SK-N-SH (cell line): ENCODE measurements around the gene CAVIN1. TPM values are rescaled to one million over a fixed set of nuclear protein-coding genes. Genes with fewer than 3 reads are reported as not detected.

Experiments used
- CTCF ChIA-PET: fragments of 300-600, 350-600 bp; formaldehyde crosslinking; extraction: SDS; loops from one replicate; lab custom pipeline; 2021; lab: Yijun Ruan, JAX
- POLR2A ChIA-PET: fragments of 350-600 bp; sonication (Branson Sonifier 250); formaldehyde crosslinking; extraction: SDS; loops from one replicate; lab custom pipeline; 2020; ENCODE audit warnings: antibody characterized with exemption, inconsistent platforms; lab: Yijun Ruan, JAX
- DNase-seq: peaks from one replicate; pipeline ENCODE4 v3.0.0; 2012
- H2AFZ ChIP-seq: fragments of 200-600 bp; sonication (generic); 2 replicates; pipeline ENCODE4 v1.8.1; 2016; ENCODE audit warnings: antibody characterized with exemption, mild to moderate bottlenecking, low read depth
- H3F3A ChIP-seq: fragments of 200-600 bp; sonication (generic); replicated peaks from 2 replicates; pipeline ENCODE3; 2016; ENCODE audit warnings: antibody characterized with exemption, mild to moderate bottlenecking; ENCODE audit not compliant: insufficient read depth
- H3K27ac ChIP-seq, 2 experiments: fragments of 200-500 bp in 1 of 2; fragments of 200-600 bp in 1 of 2; sonication (Bioruptor generic) in 1 of 2; sonication (generic), shearing (Covaris generic) in 1 of 2; 2 replicates each; pipeline versions ENCODE4 v1.5.1 to v1.6.1; 2014 to 2016; ENCODE audit warnings: low read depth in 2 of 2, inconsistent platforms in 1 of 2, low read length in 1 of 2, mild to moderate bottlenecking in 1 of 2, mixed read lengths in 1 of 2
- H3K27me3 ChIP-seq: fragments of 200-600 bp; sonication (generic), shearing (Covaris generic); 2 replicates; pipeline ENCODE4 v1.6.1; 2016; ENCODE audit warnings: mixed run types; ENCODE audit not compliant: insufficient read depth
- H3K36me3 ChIP-seq, 2 experiments: fragments of 200-500 bp in 1 of 2; fragments of 200-600 bp in 1 of 2; sonication (Bioruptor generic) in 1 of 2; sonication (generic) in 1 of 2; replicated peaks in 1 of 2; 2 replicates each; pipeline versions ENCODE3 to v1.5.1; 2014 to 2016; ENCODE audit warnings: low read length in 1 of 2, mild to moderate bottlenecking in 1 of 2; ENCODE audit not compliant: insufficient read depth in 2 of 2, control insufficient read depth in 1 of 2
- H3K4me1 ChIP-seq, 2 experiments: fragments of 200-500 bp in 1 of 2; fragments of 200-600 bp in 1 of 2; sonication (Bioruptor generic) in 1 of 2; sonication (generic), shearing (Covaris generic) in 1 of 2; 2 replicates each; pipeline versions ENCODE4 v1.5.1 to v1.6.1; 2014 to 2016; ENCODE audit warnings: low read depth in 1 of 2, low read length in 1 of 2, mixed run types in 1 of 2; ENCODE audit not compliant: insufficient read depth in 2 of 2, control insufficient read depth in 1 of 2
- H3K4me2 ChIP-seq: fragments of 200-600 bp; sonication (generic), shearing (Covaris generic); 2 replicates; pipeline ENCODE4 v1.6.1; 2017; ENCODE audit warnings: mixed run types
- H3K4me3 ChIP-seq, 2 experiments: fragments of 200-500 bp in 1 of 2; fragments of 200-600 bp in 1 of 2; sonication (Bioruptor generic) in 1 of 2; sonication (generic), shearing (Covaris generic) in 1 of 2; 2 replicates each; pipeline versions ENCODE4 v1.5.1 to v1.8.1; 2014 to 2016; ENCODE audit warnings: low read depth in 2 of 2, inconsistent platforms in 1 of 2, low read length in 1 of 2, mild to moderate bottlenecking in 1 of 2, mixed read lengths in 1 of 2, moderate library complexity in 1 of 2
- H3K79me2 ChIP-seq: fragments of 200-600 bp; sonication (generic); 2 replicates; pipeline ENCODE4 v1.8.1; 2017; ENCODE audit warnings: mild to moderate bottlenecking; ENCODE audit not compliant: insufficient read depth
- H3K9ac ChIP-seq: fragments of 200-600 bp; sonication (generic); 2 replicates; pipeline ENCODE4 v1.6.1; 2017; ENCODE audit warnings: mixed run types
- H3K9me2 ChIP-seq: fragments of 200-600 bp; sonication (generic); 2 replicates; pipeline ENCODE4 v1.6.1; 2017; ENCODE audit warnings: mixed run types
- H3K9me3 ChIP-seq: fragments of 200-600 bp; sonication (generic); 2 replicates; pipeline ENCODE4 v1.6.1; 2017; ENCODE audit warnings: mixed run types, mild to moderate bottlenecking, moderate library complexity
- H4K20me1 ChIP-seq: fragments of 200-600 bp; sonication (generic); 2 replicates; pipeline ENCODE4 v1.6.1; 2017; ENCODE audit warnings: mild to moderate bottlenecking, mixed run types; ENCODE audit not compliant: insufficient read depth
- EP300 ChIP-seq, 2 experiments: IDR thresholded peaks; 2 replicates each; pipeline versions ENCODE4 v1.4.0 to v1.6.1; 2012; ENCODE audit warnings: borderline replicate concordance in 1 of 2, low read depth in 1 of 2, low read length in 1 of 2
- FOSL2 ChIP-seq: IDR thresholded peaks from 2 replicates; pipeline ENCODE4 v1.4.0; 2012; ENCODE audit warnings: low read depth, mild to moderate bottlenecking, moderate library complexity, borderline replicate concordance
- FOXJ3 ChIP-seq: sonication (generic); formaldehyde crosslinking; IDR thresholded peaks from 2 replicates; pipeline ENCODE4 v1.5.1; 2020; ENCODE audit warnings: mild to moderate bottlenecking, missing genetic modification reagents
- FOXM1 ChIP-seq: IDR thresholded peaks from 2 replicates; pipeline ENCODE4 v1.4.0; 2012; ENCODE audit warnings: low read depth, mild to moderate bottlenecking
- IRF3 ChIP-seq: fragments of 150-350 bp; IDR thresholded peaks from 2 replicates; pipeline ENCODE4 v1.6.1; 2016; ENCODE audit warnings: mild to moderate bottlenecking, low read depth, low read length
- JUND ChIP-seq: IDR thresholded peaks from 2 replicates; pipeline ENCODE4 v1.4.0; 2012
- MAX ChIP-seq: IDR thresholded peaks from 2 replicates; pipeline ENCODE4 v1.4.0; 2012; ENCODE audit warnings: low read depth
- NRF1 ChIP-seq: IDR thresholded peaks from 2 replicates; pipeline ENCODE4 v1.6.1; 2012; ENCODE audit warnings: low read depth, mild to moderate bottlenecking, low read length
- PBX3 ChIP-seq: IDR thresholded peaks from 2 replicates; pipeline ENCODE4; 2012
- RAD21 ChIP-seq: IDR thresholded peaks from 2 replicates; pipeline ENCODE4 v1.6.1; 2012; ENCODE audit warnings: mild to moderate bottlenecking, low read length
- RXRA ChIP-seq: IDR thresholded peaks from 2 replicates; pipeline ENCODE4 v1.4.0; 2012; ENCODE audit warnings: low read depth, mild to moderate bottlenecking, borderline replicate concordance
- SMC3 ChIP-seq: IDR thresholded peaks from 2 replicates; pipeline ENCODE4 v1.6.1; 2012; ENCODE audit warnings: low read depth, low read length, improper control_type of control experiment
- TAF1 ChIP-seq: IDR thresholded peaks from 2 replicates; pipeline ENCODE4 v1.6.1; 2012; ENCODE audit warnings: low read depth, mild to moderate bottlenecking, low read length, moderate library complexity, borderline replicate concordance
- TCF12 ChIP-seq: IDR thresholded peaks from 2 replicates; pipeline ENCODE4 v1.4.0; 2012
- USF2 ChIP-seq: fragments of 150-350 bp; IDR thresholded peaks from 2 replicates; pipeline ENCODE4 v1.6.1; 2017; ENCODE audit warnings: antibody characterized with exemption, low read length, low read depth, borderline replicate concordance
- YY1 ChIP-seq: IDR thresholded peaks from 2 replicates; pipeline ENCODE4 v1.4.0; 2012; ENCODE audit warnings: low read depth, mild to moderate bottlenecking
- WGBS: methylation state at CpG from one replicate; pipeline ENCODE4 v1.1.6; 2017; ENCODE audit warnings: low lambda C conversion rate; 5-methylcytosine and 5-hydroxymethylcytosine counted together
- polyA plus RNA-seq, 3 experiments: library from polyadenylated mRNA; depleted of rRNA; stranded (reverse); fragments of >200 nt; gene quantifications; 2 replicates each; pipeline ENCODE4 v1.2.3, GENCODE V29; 2012

The CAVIN1 gene
- polyA plus RNA-seq, 1 of the 3 experiments (the other 2 are of a cell fraction), result 290 TPM

GRCh38 chr17:42413464-42414040, 9.5 kb downstream of the CAVIN1 start:
- peaks cover 100% of the 10 kb centered on the region for H3K79me2 ChIP-seq
- H4K20me1 ChIP-seq, result peaks cover 100% of the 10 kb centered on the region
- H3F3A ChIP-seq, result peaks cover 38% of the 10 kb centered on the region
- H3K4me1 ChIP-seq, result peaks cover 8 to 31% of the 10 kb centered on the region in 2 experiments; a peak in 3 of 4 replicates
- no peaks in the 10 kb centered on the region for H3K27me3 ChIP-seq
- no peaks in the 10 kb centered on the region for H3K9me3 ChIP-seq
- H3K9ac ChIP-seq, result no peak overlapping the region
- 93% methylated on average over 3 of the region's 3 CpGs for WGBS
- TF ChIP-seq PBX3 (no peak), TAF1 (no peak), TCF12 (no peak), NRF1 (no peak), FOXM1 (no peak), YY1 (no peak), FOSL2 (no peak), FOXJ3 (no peak), MAX (no peak), RXRA (no peak)
- no peak overlapping the region for H2AFZ ChIP-seq
- 0 out of 4 replicates have a peak overlapping the region, but pooled peaks of 1 of the 2 experiments have one; percentile 28 for H3K27ac ChIP-seq
- H3K4me3 ChIP-seq, result no peak overlapping the region
- ChIA-PET CTCF (interaction anchor here (0.8 to 26.0 kb wide), 2 partner anchors 15 to 95 kb away, joined by 4 to 683 read pairs; no protein-coding TSS in a partner anchor), POLR2A (no interaction called here)
- H3K9me2 ChIP-seq, result no peaks in the 10 kb centered on the region
- peaks cover 0 to 43% of the 10 kb centered on the region in 2 experiments for H3K36me3 ChIP-seq
- DNase-seq, result no peak
- peak overlapping the region; percentile 37; the same call in 1 of the 2 replicates for H3K4me2 ChIP-seq

GRCh38 chr17:42411905-42412679, 11.0 kb downstream of the CAVIN1 start:
- 88% methylated on average over 3 of the region's 11 CpGs for WGBS

More at GRCh38 chr17:42411905-42412679, 11.0 kb downstream of the CAVIN1 start:
- no peaks in the 10 kb centered on the region for H3K9me3 ChIP-seq
- no peak for TF ChIP-seq SMC3
- TF ChIP-seq JUND, result no peak
- TF ChIP-seq YY1, result no peak
- no peak for TF ChIP-seq NRF1
- no peak for TF ChIP-seq FOXJ3
- TF ChIP-seq USF2, result no peak
- no peak for TF ChIP-seq MAX
- TF ChIP-seq PBX3, result no peak
- TF ChIP-seq RAD21, result no peak
- no peak for TF ChIP-seq IRF3
- TF ChIP-seq EP300 (IDR thresholded peaks at IDR 0.05; ENCODE audit: borderline replicate concordance in 1 of 2, low read depth in 1 of 2, low read length in 1 of 2), result no peak
- TF ChIP-seq, all 33 proteins: peak for 0
- no peak overlapping the region for H3K9ac ChIP-seq
- ChIA-PET CTCF (interaction anchor here (1.3 to 26.0 kb wide), 4 partner anchors 11 to 115 kb away, joined by 4 to 683 read pairs (median 4); partner anchors contain the start of gene CAVIN1), POLR2A (no interaction called here)
- DNase-seq, result no peak
- no peaks in the 10 kb centered on the region for H3K27me3 ChIP-seq
- H3K4me2 ChIP-seq, result peak overlapping the region; percentile 8; the same call in 1 of the 2 replicates
- H3K36me3 ChIP-seq, result peaks cover 0 to 32% of the 10 kb centered on the region in 2 experiments
- H3K79me2 ChIP-seq, result peaks cover 100% of the 10 kb centered on the region
- H3K4me3 ChIP-seq, result no peak overlapping the region
- peaks cover 12 to 34% of the 10 kb centered on the region in 2 experiments; a peak in 3 of 4 replicates for H3K4me1 ChIP-seq
- H4K20me1 ChIP-seq, result peaks cover 100% of the 10 kb centered on the region
- H3K27ac ChIP-seq, result peak overlapping the region in 1 of 2 experiments; percentile 61; a peak in 1 of 4 replicates
- H3F3A ChIP-seq, result peaks cover 40% of the 10 kb centered on the region
- H3K9me2 ChIP-seq, result no peaks in the 10 kb centered on the region
- no peak overlapping the region for H2AFZ ChIP-seq
